Right hindlimb (tissue), 1 donor: ENCODE data around the gene HDAC2.
A peak's percentile ranks its signal among the peaks of the same experiment; 100 is the strongest.
"Not testable (repeated sequence)": the region's sequence is repeated elsewhere in the genome, so short reads cannot be mapped to it uniquely, and the experiment has no call there.

Experiments
- DNase-seq: peaks from one replicate; pipeline ENCODE4 v3.0.0-alpha.2; 2018

The HDAC2 gene

DNA sequence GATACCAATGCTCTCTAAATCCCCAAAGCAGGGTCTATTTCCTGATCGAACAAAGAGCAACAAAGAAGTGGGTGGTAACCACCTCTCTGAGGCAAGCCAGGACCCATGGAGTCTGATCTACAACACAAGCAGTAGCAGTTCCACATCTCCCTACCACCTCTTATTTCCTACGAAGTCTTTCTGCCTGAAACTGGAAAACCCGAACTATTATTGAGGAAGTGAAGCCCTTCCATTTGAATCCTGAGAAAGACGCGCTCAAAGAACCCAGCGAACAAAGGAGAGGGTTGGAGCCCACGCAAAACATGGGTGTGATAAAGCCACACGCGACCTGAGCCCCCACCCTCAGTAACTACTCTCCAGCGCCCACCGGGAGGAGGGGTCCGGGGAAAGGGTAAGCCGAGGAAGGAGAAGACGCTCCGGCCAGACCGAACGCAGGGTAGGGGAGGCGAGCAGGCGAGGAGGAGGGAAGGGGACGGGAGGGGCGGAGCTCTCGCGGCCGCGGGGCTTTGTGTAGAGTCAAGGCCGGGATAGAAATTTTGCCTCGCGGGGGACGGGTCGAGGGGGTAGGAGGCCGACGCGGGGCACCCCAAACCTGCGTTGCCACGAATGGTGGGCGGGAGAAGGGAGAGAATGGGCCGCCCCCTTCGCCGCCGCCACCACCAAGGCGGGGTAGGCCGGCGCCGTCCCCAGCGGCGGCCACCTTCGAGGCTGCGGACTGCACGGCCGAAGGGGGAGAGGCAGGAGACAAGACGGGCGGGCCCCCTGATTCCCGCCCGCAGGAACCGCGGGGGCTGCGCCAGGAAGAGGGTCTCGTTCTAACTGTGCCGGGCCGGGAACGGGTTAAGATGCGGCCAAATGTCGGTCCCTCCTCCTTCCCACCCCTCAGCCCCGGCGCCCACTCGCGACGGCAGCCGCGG is 802 bp downstream of the HDAC2 start:
- DNase-seq = peak; percentile 81

- DNase-seq = no peak
Observed at GRCh38 chr6:113968472-113968871, 2.5 kb downstream of the HDAC2 start.

DNA sequence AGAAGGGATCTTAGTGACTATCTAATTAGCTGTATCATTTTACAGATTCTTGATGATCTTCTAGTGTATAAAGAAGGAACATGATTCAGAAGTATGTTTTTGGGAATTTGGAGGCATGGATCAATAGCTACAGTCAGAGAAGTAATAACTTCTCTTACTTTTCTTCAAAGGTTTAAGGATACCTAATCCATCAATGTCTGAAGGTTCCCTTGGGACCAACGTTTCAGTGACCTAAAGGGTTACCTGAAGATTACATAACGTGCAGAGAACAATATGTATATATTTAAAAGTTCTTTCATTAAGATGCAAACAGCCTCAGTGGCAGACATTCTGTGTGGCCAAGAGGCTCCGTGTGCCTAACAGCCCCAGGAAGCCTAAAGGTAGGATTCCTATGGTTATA is 3.2 kb downstream of the HDAC2 start:
- DNase-seq = no peak

- no peak for DNase-seq
Observed at GRCh38 chr6:113960795-113961194, 10.2 kb downstream of the HDAC2 start.

GRCh38 chr6:113959235-113959634 is 11.7 kb downstream of the HDAC2 start:
- DNase-seq = no peak

GRCh38 chr6:113954653-113955052 is 16.3 kb downstream of the HDAC2 start:
- no peak for DNase-seq

GRCh38 chr6:113953346-113953745 is 17.6 kb downstream of the HDAC2 start:
- DNase-seq = no peak

DNA sequence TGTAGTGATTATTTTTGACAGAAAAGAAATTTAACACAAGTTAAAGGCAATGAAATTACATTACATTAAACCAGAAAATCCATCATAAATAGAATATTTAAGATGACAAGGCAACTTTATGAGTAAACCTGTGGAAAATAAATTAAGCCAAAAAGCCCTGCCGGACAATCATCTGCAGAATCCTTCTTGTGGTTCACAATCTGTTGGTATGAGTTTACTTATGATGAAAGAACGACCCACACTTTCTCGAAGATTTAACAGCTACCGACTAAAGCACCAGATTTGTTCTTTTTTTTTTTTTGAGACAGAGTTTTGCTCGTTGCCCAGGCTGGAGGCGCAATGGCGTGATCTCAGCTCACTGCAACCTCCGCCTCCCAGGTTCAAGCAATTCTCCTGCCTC is 21.4 kb downstream of the HDAC2 start:
- DNase-seq = no peak

DNA sequence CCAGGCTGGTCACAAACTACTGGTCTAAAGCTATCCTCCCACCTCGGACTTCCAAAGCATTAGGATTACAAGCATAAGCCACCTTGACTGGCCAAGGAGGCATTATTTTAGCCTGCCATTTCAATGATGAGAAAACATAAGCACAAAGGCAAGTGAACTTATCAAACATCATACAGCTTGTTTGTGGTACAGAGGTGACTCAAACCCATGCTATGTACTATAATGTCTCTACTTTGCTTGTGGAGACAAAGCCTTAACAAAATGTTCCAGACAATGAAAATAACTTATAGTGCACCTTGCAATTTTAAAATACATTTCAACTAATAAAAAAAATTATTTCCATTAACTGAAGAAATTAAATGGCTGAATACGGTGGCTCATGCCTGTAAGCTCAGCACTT is 26.2 kb downstream of the HDAC2 start:
- DNase-seq = no peak

GRCh38 chr6:113939825-113940224 is 31.1 kb downstream of the HDAC2 start:
- no peak for DNase-seq

DNA sequence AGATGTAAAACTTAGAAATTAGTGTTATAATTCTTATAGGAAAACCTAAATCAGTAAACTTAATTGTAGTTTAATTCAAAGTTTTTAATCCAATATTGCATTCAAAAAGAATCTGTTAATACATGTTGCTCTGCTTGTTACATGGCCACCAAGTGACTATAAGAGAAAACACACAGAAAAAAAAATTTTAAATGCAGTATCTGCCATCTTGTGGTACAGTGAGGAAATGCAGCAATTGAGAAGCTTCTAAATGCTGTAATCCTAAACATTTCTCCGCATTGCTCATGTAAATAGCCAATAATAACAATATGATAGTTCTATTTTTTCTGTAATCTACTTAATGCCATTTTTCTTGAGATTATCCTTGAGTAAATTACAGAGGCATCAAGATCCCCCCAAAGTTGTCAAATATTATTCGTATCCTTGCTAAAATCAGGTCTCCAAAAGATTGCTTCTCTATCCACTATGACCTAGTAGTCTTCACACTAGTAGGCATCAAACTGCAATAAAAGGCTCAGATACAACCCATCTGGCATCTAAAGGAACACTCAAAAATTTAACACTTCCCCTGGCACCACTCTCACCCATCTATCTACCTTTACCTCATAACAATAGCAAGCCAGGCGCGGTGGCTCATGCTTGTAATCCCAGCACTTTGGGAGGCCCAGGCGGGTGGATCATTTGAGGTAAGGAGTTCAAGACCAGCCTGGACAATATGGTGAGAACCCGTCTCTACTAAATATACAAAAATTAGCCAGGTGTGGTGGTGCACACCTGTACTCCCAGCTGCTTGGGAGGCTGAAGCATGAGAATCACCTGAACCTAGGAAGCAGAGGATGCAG is 34.6 kb downstream of the HDAC2 start:
- DNase-seq = no peak

GRCh38 chr6:113934101-113934500 is 36.8 kb downstream of the HDAC2 start:
- DNase-seq = no peak

GRCh38 chr6:113931907-113932306 is 39.0 kb downstream of the HDAC2 start:
- DNase-seq = not testable (repeated sequence)

DNA sequence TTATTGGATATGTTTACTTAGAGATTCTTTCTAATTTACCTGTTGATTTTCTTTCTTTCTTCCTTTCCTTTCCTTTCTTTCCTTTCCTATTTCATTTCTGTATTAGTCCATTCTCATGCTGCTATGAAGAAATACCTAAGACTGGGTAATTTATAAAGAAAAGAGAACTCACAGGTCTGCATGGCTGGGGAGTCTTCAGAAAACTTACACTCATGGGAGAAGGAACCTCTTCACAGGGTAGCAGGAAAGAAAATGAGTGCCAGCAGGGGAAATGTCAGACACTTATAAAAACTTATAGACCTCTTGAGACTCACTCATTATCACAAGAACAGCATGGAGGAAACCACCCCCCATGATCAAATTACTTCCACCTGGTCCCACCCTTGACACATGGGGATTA is 40.8 kb downstream of the HDAC2 start:
- no peak for DNase-seq

- no peak for DNase-seq
Observed at GRCh38 chr6:113927001-113927400, 43.9 kb downstream of the HDAC2 start.

- DNase-seq = no peak
Observed at GRCh38 chr6:113925378-113925777, 45.6 kb downstream of the HDAC2 start.

DNA sequence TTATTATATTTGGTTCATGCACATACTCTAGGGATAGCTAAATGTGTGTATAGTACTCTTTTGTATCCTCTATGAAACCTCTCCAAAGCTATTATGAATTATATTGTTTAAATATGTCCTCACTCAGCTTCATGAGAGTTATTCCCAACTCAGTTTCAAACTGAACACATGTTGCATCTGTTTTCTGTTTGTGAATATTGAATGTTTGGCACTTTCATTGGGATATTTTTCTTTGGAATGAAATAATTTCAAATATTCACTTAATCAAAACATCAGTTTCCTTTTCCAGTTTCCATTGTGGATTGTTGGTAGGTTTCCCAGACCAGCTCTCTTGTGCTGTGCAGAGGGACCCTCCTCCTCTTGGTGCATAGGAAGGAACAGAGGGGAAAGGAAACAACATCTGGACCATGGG is 46.6 kb downstream of the HDAC2 start:
- peak; percentile 61 for DNase-seq

DNA sequence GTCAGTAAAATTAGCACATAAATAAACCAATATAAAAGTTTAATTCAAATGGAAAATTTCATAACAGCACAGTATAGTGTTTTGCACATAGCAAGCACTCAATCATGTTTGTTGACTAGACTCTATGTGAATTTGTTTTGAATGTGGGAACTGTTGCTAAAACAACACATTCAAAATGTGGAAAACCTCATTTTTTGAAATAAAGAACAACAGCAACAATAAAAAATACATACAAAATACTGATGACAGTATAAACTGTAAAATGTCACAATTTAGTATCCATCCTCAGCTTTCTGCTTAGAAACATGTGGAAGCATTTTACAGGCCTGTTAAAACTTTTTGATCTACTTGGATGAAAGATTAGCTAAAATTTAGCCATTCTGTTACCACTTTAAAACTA is 47.4 kb downstream of the HDAC2 start:
- DNase-seq = no peak

DNA sequence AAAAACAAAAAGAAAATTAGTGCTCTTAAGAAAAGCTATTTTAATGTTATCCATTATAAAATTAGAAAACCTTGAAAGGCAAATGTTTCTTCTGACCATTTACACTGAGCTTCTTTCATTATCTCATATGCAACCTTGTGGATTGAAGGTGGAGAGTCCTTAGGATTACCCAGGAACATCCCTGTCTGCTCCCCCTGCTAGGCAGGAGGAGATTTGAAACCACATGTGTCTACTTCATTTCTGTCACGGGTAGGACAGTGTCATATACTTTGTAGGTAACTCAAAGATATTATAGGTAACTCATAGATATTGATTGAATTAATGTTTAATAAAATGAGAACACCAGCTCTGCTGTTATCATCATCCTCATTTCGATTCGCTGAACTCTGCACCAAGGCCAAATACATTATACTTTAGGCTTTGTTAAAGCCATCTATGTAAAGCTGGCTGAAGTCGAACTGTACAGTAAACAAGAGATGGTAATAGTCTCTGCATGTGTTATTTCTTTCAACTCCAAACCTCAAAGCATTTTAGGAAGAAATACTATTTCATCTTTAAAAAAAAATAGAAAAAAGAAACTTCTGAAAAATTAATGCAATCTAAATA is 49.5 kb downstream of the HDAC2 start:
- DNase-seq = no peak

- DNase-seq = no peak
Observed at GRCh38 chr6:113920663-113921267, 50.2 kb downstream of the HDAC2 start.

DNA sequence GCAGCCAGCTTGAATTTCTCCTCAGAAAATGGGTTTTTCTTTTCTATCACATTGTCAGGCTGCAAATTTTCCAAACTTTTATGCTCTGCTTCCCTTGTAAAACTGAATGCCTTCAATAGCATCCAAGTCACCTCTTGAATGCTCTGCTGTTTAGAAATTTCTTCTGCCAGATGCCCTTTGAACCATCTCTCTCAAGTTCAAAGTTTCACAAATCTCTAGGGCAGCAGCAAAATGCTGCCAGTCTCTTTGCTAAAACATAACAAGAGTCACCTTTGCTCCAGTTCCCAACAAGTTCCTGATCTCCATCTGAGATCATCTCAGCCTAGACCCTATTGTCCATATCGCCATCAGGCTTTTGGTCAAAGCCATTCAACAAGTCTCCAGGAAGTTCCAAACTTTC is 60.7 kb downstream of the HDAC2 start:
- not testable (repeated sequence) for DNase-seq

DNA sequence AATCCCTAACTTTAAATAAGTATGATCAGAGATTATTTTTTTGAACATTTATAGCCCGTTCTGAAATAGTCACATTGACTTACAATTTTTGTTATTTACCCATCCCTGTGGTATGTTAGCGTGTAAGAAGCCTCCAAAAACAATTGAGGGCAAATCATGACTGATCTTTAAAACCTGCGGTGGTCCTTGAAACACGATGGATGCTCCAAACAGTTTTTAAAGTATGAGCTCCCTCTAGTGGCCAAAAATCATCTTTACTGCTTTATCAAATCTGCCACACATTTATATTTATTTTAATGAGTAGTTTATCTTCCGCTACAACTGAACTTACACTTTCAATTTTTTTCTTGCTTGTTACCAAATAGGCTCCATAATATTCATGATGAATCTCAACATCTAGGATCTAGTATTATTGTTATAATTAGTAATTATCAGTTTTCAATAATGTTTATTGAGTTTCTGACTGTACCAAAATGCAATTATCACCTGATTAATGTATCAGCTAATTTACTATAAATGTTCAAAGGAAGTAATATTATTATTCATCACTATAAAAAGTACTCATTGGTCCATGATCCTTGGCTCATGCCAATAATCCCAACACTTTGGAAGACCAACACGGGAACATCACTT is 61.6 kb downstream of the HDAC2 start:
- no peak for DNase-seq

GRCh38 chr6:113908801-113909200 is 62.1 kb downstream of the HDAC2 start:
- no peak for DNase-seq
